Peyer's patch (tissue), 4 donors: ENCODE results near the gene SNX32. TPM values are rescaled to one million over a fixed set of nuclear protein-coding genes. Genes with fewer than 3 reads are reported as not detected.

Source experiments
- DNase-seq, 3 donors: peaks; one replicate each; pipeline ENCODE4 v3.0.0-alpha.2; 2017 to 2019
- H3K27ac ChIP-seq, 4 donors: fragments of 200-600 bp; sonication (generic); one replicate each; pipeline ENCODE4 v1.5.1; 2016 to 2019
- H3K27me3 ChIP-seq, 2 donors: fragments of 200-600 bp; sonication (generic); one replicate each; pipeline ENCODE4 v1.5.1; 2019
- H3K36me3 ChIP-seq, 3 donors: fragments of 200-600 bp; sonication (generic); one replicate each; pipeline ENCODE4 v1.5.1; 2016 to 2019
- H3K4me1 ChIP-seq, 4 donors: fragments of 200-600 bp; sonication (generic); one replicate each; pipeline ENCODE4 v1.5.1; 2016 to 2019
- H3K4me3 ChIP-seq, 4 donors: fragments of 200-600 bp; sonication (generic); 1 replicate in 3 of 4; 2 replicates in 1 of 4; pipeline ENCODE4 v1.5.1; 2016 to 2019; ENCODE audit warnings: mild to moderate bottlenecking in 1 of 4
- H3K9me3 ChIP-seq, 4 donors: fragments of 200-600 bp; sonication (generic); one replicate each; pipeline ENCODE4 v1.5.1; 2016 to 2019; ENCODE audit warnings: mild to moderate bottlenecking in 1 of 4
- POLR2A ChIP-seq, 2 donors: fragments of 450-650 bp; IDR thresholded peaks; one replicate each; pipeline ENCODE4 v1.5.1; 2017; ENCODE audit warnings: antibody characterized with exemption in 2 of 2, mild to moderate bottlenecking in 2 of 2, moderate library complexity in 2 of 2
- total RNA-seq, 4 donors: library from RNA; depleted of rRNA; stranded (reverse); fragments of >200 nt; gene quantifications; one replicate each; pipeline ENCODE4 v1.1.0, GENCODE V29; 2016
- TF ChIP-seq, protein P1 (sequence below), 6 experiments: fragments of 450-650 bp in 4 of 6; fragments of 200-600 bp in 2 of 6; sonication (generic) in 1 of 6; IDR thresholded peaks; one replicate each; pipeline ENCODE4 v1.5.1; 2017 to 2019; ENCODE audit warnings: antibody characterized with exemption in 6 of 6, mild to moderate bottlenecking in 3 of 6, moderate library complexity in 1 of 6

SNX32 gene
- total RNA-seq, 4 donors from 2014 or later, result 1.7 to 6.7 (median 6.4) TPM; not detected in 1

DNA sequence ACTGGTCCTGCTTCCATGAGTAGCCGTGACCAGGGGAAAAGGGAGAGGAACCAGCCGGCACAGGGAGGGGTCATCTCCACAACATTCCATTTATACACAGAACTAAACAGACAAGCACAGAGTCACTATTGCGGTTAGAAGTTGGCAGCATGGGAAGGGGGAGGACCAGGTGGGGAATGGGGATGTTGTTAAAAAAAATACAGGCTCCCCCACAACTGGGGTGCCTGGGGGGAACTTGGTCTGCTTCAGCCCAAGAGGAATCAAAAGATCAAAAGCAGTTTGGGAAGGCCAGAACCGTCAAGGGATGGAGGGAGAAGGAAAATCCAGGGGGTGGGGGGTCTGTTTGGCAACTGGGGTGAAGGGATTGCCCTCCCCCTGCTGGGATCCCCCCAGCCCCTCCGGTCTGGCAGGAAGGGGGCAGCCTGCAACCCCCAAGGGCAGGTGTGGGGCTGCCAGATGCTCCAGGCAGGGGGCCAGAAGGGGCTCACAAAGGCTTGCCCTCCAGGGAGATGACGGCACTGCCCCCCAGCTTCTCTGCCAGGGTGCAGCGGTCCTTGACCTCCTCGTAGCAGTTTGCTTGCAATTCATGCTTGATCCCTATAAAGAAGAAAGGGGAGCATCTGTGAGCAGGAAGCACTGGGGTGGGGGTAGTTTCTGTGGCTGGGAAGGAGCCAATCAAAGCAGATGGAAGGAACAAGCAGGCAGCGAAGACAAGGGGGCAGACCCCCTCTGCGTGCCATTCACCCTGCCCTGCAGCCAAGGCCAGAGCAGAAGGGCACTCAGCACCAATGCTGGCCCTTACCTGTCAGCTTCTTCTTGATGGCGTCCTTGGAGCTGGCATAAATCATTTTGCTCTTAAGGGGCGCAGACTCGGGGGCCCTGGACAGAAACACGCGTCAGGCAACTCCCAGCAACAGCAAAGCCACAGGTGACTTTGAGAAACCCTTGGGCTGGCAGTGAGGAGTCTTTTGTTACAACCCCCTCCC lies 21.4 kb downstream of the SNX32 start:
- DNase-seq, result no peak
- H3K4me3 ChIP-seq, result peak overlapping the region in 2 of 4 donors; percentile 80 to 93
- H3K4me1 ChIP-seq, result peaks cover 14 to 50% (median 16%) of the 10 kb centered on the region in 4 donors
- peak overlapping the region in 3 of 4 donors; percentile 95 to 98 (median 96) for H3K27ac ChIP-seq
- TF ChIP-seq, protein P1, sequence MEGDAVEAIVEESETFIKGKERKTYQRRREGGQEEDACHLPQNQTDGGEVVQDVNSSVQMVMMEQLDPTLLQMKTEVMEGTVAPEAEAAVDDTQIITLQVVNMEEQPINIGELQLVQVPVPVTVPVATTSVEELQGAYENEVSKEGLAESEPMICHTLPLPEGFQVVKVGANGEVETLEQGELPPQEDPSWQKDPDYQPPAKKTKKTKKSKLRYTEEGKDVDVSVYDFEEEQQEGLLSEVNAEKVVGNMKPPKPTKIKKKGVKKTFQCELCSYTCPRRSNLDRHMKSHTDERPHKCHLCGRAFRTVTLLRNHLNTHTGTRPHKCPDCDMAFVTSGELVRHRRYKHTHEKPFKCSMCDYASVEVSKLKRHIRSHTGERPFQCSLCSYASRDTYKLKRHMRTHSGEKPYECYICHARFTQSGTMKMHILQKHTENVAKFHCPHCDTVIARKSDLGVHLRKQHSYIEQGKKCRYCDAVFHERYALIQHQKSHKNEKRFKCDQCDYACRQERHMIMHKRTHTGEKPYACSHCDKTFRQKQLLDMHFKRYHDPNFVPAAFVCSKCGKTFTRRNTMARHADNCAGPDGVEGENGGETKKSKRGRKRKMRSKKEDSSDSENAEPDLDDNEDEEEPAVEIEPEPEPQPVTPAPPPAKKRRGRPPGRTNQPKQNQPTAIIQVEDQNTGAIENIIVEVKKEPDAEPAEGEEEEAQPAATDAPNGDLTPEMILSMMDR (IDR thresholded peaks at IDR 0.05), result no peak
- TF ChIP-seq POLR2A (IDR thresholded peaks at IDR 0.05), result no peak
- no peaks in the 10 kb centered on the region for H3K9me3 ChIP-seq
- no peaks in the 10 kb centered on the region for H3K27me3 ChIP-seq
- peaks cover 0 to 53% (median 0%) of the 10 kb centered on the region in 3 donors for H3K36me3 ChIP-seq

DNA sequence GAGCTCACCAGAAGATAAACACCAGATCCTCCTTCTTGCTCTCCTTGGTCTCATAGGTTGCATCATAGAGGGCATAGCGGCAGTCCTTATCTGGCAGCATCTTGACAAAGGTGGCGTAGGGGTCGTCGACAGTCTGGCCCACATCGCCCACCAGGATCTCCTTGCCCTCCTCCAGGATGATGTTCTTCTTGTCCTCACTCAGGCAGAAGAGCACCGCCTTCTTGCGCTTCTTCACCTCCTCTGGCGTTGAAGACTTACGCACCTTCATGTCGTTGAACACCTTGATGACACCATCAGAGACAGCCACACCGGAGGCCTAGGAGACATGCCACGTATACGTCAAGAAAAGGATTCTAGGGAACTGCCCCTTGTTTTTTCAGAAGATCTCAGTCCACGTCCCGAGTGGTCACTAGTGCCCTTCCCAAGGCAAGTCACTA lies 22.2 kb downstream of the SNX32 start:
- Histone ChIP-seq H3K36me3 (peaks cover 0 to 52% (median 0%) of the 10 kb centered on the region in 3 donors), H3K27ac (peak overlapping the region; percentile 95 to 99 (median 97)), H3K4me1 (peaks cover 16 to 50% (median 17%) of the 10 kb centered on the region in 4 donors), H3K27me3 (no peaks in the 10 kb centered on the region), H3K9me3 (no peaks in the 10 kb centered on the region), H3K4me3 (peak overlapping the region; percentile 80 to 97 (median 90))
- peak in 2 of 3 donors; percentile 46 to 52 for DNase-seq
- TF ChIP-seq, protein P1 (IDR thresholded peaks at IDR 0.05), result no peak
- peak in 1 of 2 donors; percentile 14 for TF ChIP-seq POLR2A (IDR thresholded peaks at IDR 0.05)

DNA sequence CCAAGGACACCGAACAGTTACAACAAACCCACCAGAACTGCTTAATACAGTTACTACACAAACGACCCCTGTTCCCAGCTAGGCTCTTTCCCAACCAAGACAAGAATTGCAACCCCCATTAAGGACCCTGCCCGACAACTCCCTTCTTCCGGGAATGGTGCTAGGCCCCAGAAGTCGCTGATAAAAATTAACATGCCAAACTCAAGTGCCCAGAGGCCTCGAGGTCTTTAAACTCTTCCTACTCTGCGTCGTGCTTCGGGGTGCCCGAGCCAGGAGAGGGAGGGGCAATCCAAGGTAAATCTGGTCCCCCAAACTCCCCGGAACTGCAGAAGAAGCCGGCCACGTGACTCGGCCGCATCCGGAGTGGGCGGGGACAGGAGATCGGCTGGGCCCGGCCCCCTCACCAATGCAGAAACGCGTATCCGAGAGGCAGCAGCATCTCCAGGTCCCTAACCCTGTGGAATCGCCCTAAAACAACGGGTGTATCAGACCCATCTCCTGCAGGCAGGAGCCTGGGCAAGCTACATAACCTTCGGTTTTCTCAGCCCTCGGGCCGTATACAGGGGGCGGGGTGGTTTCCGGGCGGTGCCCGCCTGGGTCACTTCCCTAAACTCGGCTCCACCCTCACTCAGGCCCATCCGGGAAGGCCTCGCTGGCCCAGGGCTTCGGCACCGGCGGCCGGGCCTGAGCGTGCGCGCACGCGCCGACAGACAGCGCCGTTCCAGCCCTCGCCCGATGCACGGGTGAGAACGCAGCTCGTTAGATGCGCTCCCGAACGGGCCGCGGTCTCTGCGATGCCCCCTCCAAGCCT lies 23.1 kb downstream of the SNX32 start:
- Histone ChIP-seq H3K9me3 (no peaks in the 10 kb centered on the region), H3K27ac (peak overlapping the region; percentile 95 to 99 (median 97)), H3K4me3 (peak overlapping the region; percentile 80 to 97 (median 90)), H3K36me3 (peaks cover 0 to 47% (median 0%) of the 10 kb centered on the region in 3 donors), H3K27me3 (no peaks in the 10 kb centered on the region), H3K4me1 (peaks cover 13 to 54% (median 19%) of the 10 kb centered on the region in 4 donors)
- peak; percentile 90 to 95 (median 95) for DNase-seq
- TF ChIP-seq POLR2A (IDR thresholded peaks at IDR 0.05), result peak; percentile 55 to 72
- TF ChIP-seq, protein P1 (IDR thresholded peaks at IDR 0.05), result no peak

DNA sequence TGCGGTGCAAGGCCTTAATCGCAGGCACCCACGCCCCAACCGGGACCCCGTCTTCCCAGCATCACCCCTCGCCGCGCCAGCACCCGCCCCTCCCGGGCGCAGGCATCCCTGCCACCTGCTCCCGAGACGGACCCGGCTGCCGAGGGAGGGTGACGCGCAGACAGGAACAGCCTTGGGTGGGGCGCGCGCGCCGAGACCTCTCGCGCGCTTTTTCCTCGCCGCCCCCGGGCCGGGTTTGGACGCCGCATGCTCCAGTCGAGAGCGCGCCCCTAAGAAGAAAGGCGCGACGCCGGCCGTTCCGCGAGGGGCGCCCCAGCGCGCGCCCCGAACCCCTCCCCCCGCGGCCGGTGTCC lies 23.7 kb downstream of the SNX32 start:
- TF ChIP-seq, protein P1 (IDR thresholded peaks at IDR 0.05), result no peak
- TF ChIP-seq POLR2A (IDR thresholded peaks at IDR 0.05), result no peak
- Histone ChIP-seq H3K4me1 (peaks cover 7 to 54% (median 19%) of the 10 kb centered on the region in 4 donors), H3K9me3 (no peaks in the 10 kb centered on the region), H3K4me3 (peak overlapping the region; percentile 80 to 97 (median 90)), H3K36me3 (peaks cover 0 to 47% (median 0%) of the 10 kb centered on the region in 3 donors), H3K27ac (peak overlapping the region; percentile 95 to 99 (median 97)), H3K27me3 (no peaks in the 10 kb centered on the region)
- DNase-seq, result peak; percentile 50 to 79 (median 73)
